GM23248 (cell line): ENCODE results near the gene KLHL22.

ENCODE experiments used
- EZH2 ChIP-seq: fragments of 200-600 bp; sonication (generic); IDR thresholded peaks from 2 replicates; pipeline ENCODE4 v1.6.1; 2018; ENCODE audit warnings: antibody characterized with exemption, mild to moderate bottlenecking; ENCODE audit not compliant: insufficient read depth, poor library complexity, severe bottlenecking
- EZH2phosphoT487 ChIP-seq: fragments of 200-600 bp; sonication (generic); IDR thresholded peaks from 2 replicates; pipeline ENCODE4 v1.6.1; 2018; ENCODE audit warnings: antibody characterized with exemption, moderate library complexity, mild to moderate bottlenecking, low read depth; ENCODE audit not compliant: insufficient read depth

GRCh38 chr22:20405931-20406685 lies 89.5 kb downstream of the KLHL22 start:
- TF ChIP-seq EZH2 (no peak), EZH2phosphoT487 (no peak)
